Liver (tissue), 9 donors: Measurements from ENCODE around the gene INPP5F. TPM values are rescaled to one million over a fixed set of nuclear protein-coding genes. Genes with fewer than 3 reads are reported as not detected.

Experiments used
- DNase-seq: peaks from one replicate; pipeline ENCODE4 v3.0.0-alpha.2; 2017; ENCODE audit warnings: low spot score
- H3K27ac ChIP-seq, 2 donors: one replicate each; pipeline ENCODE4 v1.7.0; 2013; ENCODE audit warnings: inconsistent platforms in 2 of 2, low read length in 2 of 2, control low read depth in 1 of 2, low read depth in 1 of 2, mild to moderate bottlenecking in 1 of 2
- H3K27me3 ChIP-seq, 4 donors: one replicate each; pipeline versions ENCODE4 v1.6.1 to v1.7.0; 2013; ENCODE audit warnings: low read length in 3 of 4, inconsistent platforms in 1 of 4, mild to moderate bottlenecking in 1 of 4, moderate library complexity in 1 of 4; ENCODE audit not compliant: control insufficient read depth in 4 of 4, insufficient read depth in 4 of 4
- H3K36me3 ChIP-seq, 4 donors: one replicate each; pipeline versions ENCODE4 v1.6.1 to v1.7.0; 2013; ENCODE audit warnings: low read length in 3 of 4, mild to moderate bottlenecking in 3 of 4, low read depth in 1 of 4, moderate library complexity in 1 of 4; ENCODE audit not compliant: control insufficient read depth in 4 of 4, insufficient read depth in 3 of 4
- H3K4me1 ChIP-seq, 4 donors: one replicate each; pipeline versions ENCODE4 v1.6.1 to v1.7.0; 2013; ENCODE audit warnings: low read length in 3 of 4, mild to moderate bottlenecking in 3 of 4, moderate library complexity in 1 of 4; ENCODE audit not compliant: control insufficient read depth in 4 of 4, insufficient read depth in 4 of 4
- H3K4me3 ChIP-seq, 3 donors: one replicate each; pipeline versions ENCODE4 v1.6.1 to v1.7.0; 2013; ENCODE audit warnings: low read length in 3 of 3, control low read depth in 1 of 3, low read depth in 1 of 3, mild to moderate bottlenecking in 1 of 3
- H3K9ac ChIP-seq, 2 donors: one replicate each; pipeline ENCODE4 v1.7.0; 2013; ENCODE audit warnings: low read length in 2 of 2, mild to moderate bottlenecking in 2 of 2, moderate library complexity in 2 of 2, control low read depth in 1 of 2, low read depth in 1 of 2
- H3K9me3 ChIP-seq, 4 donors: one replicate each; pipeline versions ENCODE4 v1.6.1 to v1.7.0; 2013; ENCODE audit warnings: low read length in 3 of 4; ENCODE audit not compliant: control insufficient read depth in 4 of 4
- ATF3 ChIP-seq: IDR thresholded peaks from 2 replicates; pipeline ENCODE4 v1.6.1; 2016; ENCODE audit warnings: antibody characterized with exemption
- EGR1 ChIP-seq, 2 donors: IDR thresholded peaks; 2 replicates each; pipeline ENCODE4 v1.6.1; 2016 to 2018; ENCODE audit warnings: antibody characterized with exemption in 2 of 2, low read depth in 2 of 2
- FOXA2 ChIP-seq: IDR thresholded peaks from 2 replicates; pipeline ENCODE4 v1.6.1; 2016; ENCODE audit warnings: antibody characterized with exemption
- GABPA ChIP-seq, 2 donors: IDR thresholded peaks in 1 of 2; conservative IDR thresholded peaks in 1 of 2; 2 replicates each; pipeline ENCODE4 v1.6.1; 2016; ENCODE audit warnings: antibody characterized with exemption in 2 of 2, mild to moderate bottlenecking in 1 of 2, moderate library complexity in 1 of 2
- HNF4A ChIP-seq, 2 donors: conservative IDR thresholded peaks; 2 replicates each; pipeline ENCODE4 v1.6.1; 2016; ENCODE audit warnings: antibody characterized with exemption in 2 of 2, mild to moderate bottlenecking in 2 of 2
- HNF4G ChIP-seq: IDR thresholded peaks from 2 replicates; pipeline ENCODE4 v1.6.1; 2016; ENCODE audit warnings: antibody characterized with exemption
- JUND ChIP-seq, 2 donors: IDR thresholded peaks; 2 replicates each; pipeline ENCODE4 v1.6.1; 2016; ENCODE audit warnings: antibody characterized with exemption in 2 of 2
- NR2F2 ChIP-seq: IDR thresholded peaks from 2 replicates; pipeline ENCODE4 v1.6.1; 2016; ENCODE audit warnings: antibody characterized with exemption
- RAD21 ChIP-seq, 2 donors: IDR thresholded peaks; 2 replicates each; pipeline ENCODE4 v1.6.1; 2016; ENCODE audit warnings: antibody characterized with exemption in 2 of 2, mild to moderate bottlenecking in 2 of 2
- RXRA ChIP-seq, 2 donors: IDR thresholded peaks; 2 replicates each; pipeline ENCODE4 v1.6.1; 2017 to 2018; ENCODE audit warnings: antibody characterized with exemption in 2 of 2, mild to moderate bottlenecking in 1 of 2
- TAF1 ChIP-seq: conservative IDR thresholded peaks from 2 replicates; pipeline ENCODE4 v1.6.1; 2016; ENCODE audit warnings: antibody characterized with exemption, mild to moderate bottlenecking
- YY1 ChIP-seq: IDR thresholded peaks from 2 replicates; pipeline ENCODE4 v1.6.1; 2016; ENCODE audit warnings: antibody characterized with exemption, mild to moderate bottlenecking
- WGBS: extraction: QIAGEN DNeasy Blood & Tissue Kit; methylation state at CpG from one replicate; pipeline ENCODE4 v1.1.7; 2013; 5-methylcytosine and 5-hydroxymethylcytosine counted together
- polyA plus RNA-seq, 2 donors: library from polyadenylated mRNA; stranded (reverse) in 1 of 2; unstranded in 1 of 2; fragments of 200-250 nt in 1 of 2; fragments of >200 nt in 1 of 2; fragmentation: Nextera tagmentation in 1 of 2; extraction: Ambion mirVana in 1 of 2; gene quantifications; one replicate each; pipeline versions ENCODE4 v1.2.1 to v1.2.3, GENCODE V29; 2013 to 2015
- total RNA-seq, 2 donors: library from RNA; depleted of rRNA; stranded (reverse); fragments of >200 nt; gene quantifications; one replicate each; pipeline ENCODE4 v1.2.3, GENCODE V29; 2014
- TF ChIP-seq, protein P1 (sequence below): IDR thresholded peaks from 2 replicates; pipeline ENCODE4 v1.6.1; 2016; ENCODE audit warnings: antibody characterized with exemption, mild to moderate bottlenecking
- TF ChIP-seq, protein P2 (sequence below): fragments of 150-350 bp; IDR thresholded peaks from 2 replicates; pipeline ENCODE4 v1.5.1; 2017; ENCODE audit warnings: improper control_type of control experiment, low read depth, low read length; ENCODE audit not compliant: missing input control
- TF ChIP-seq, protein P3 (sequence below): IDR thresholded peaks from 2 replicates; pipeline ENCODE4 v1.6.1; 2016; ENCODE audit warnings: antibody characterized with exemption
- TF ChIP-seq, protein P4 (sequence below): IDR thresholded peaks from 2 replicates; pipeline ENCODE4 v1.6.1; 2016; ENCODE audit warnings: antibody characterized with exemption
- donor health status: healthy.
- donor health status: healthy.
- donor health status: healthy.
- donor health status: healthy.
- donor health status: healthy.

The INPP5F gene
- total and polyA plus RNA-seq, 4 donors, result 1.1 to 8.1 (median 2.1) TPM

DNA sequence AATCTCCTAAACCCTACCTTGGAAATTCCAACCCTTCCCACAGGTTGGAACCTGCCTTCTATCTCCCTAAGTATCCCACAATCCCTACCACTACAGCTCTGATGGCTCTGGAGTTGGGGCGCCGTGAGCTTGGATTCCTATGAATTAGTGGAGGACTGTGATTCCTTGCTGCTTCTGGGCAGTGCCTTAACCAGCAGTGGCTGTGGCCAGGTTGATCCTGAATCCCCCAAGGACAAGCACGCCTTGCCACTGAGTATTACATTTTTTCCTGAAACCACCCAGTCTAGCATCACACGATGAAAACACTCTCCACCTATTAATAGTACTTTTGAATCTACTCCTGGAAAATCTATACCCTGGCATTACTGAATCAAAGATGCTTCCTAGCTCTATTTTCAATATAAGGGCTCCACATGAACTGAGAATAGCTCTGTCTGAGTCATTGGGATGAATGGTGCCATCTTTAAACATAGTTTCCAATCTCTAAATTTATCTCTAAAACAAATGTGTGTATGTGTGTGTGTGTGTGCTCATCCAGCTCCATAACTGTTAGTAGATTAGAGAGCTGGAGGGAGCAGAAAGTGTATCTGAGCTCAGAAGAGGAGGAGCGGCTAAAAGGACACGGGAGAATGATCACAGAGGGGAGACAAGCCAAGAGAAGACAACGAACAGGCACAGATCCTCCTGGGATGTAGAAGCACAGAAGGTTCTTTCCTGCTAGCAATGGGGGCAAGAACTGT, 11.9 kb upstream of the INPP5F start:
- WGBS, result 84% methylated on average over 7 of the region's 7 CpGs
- H3K9ac ChIP-seq, result no peak overlapping the region
- H3K36me3 ChIP-seq, result no peaks in the 10 kb centered on the region
- DNase-seq, result no peak
- no peaks in the 10 kb centered on the region for H3K9me3 ChIP-seq
- H3K4me1 ChIP-seq, result no peaks in the 10 kb centered on the region
- TF ChIP-seq ATF3 (no peak), RXRA (IDR thresholded peaks at IDR 0.05) (no peak), GABPA (IDR thresholded peaks at IDR 0.05 in 1 of 2, conservative IDR thresholded peaks at IDR 0.05 in 1 of 2) (no peak), RAD21 (IDR thresholded peaks at IDR 0.05) (no peak), EGR1 (IDR thresholded peaks at IDR 0.05; ENCODE audit: low read depth in 2 of 2) (no peak), NR2F2 (no peak), HNF4A (conservative IDR thresholded peaks at IDR 0.05) (no peak), JUND (IDR thresholded peaks at IDR 0.05) (no peak), TAF1 (no peak), YY1 (no peak), HNF4G (no peak)
- TF ChIP-seq, protein P1, sequence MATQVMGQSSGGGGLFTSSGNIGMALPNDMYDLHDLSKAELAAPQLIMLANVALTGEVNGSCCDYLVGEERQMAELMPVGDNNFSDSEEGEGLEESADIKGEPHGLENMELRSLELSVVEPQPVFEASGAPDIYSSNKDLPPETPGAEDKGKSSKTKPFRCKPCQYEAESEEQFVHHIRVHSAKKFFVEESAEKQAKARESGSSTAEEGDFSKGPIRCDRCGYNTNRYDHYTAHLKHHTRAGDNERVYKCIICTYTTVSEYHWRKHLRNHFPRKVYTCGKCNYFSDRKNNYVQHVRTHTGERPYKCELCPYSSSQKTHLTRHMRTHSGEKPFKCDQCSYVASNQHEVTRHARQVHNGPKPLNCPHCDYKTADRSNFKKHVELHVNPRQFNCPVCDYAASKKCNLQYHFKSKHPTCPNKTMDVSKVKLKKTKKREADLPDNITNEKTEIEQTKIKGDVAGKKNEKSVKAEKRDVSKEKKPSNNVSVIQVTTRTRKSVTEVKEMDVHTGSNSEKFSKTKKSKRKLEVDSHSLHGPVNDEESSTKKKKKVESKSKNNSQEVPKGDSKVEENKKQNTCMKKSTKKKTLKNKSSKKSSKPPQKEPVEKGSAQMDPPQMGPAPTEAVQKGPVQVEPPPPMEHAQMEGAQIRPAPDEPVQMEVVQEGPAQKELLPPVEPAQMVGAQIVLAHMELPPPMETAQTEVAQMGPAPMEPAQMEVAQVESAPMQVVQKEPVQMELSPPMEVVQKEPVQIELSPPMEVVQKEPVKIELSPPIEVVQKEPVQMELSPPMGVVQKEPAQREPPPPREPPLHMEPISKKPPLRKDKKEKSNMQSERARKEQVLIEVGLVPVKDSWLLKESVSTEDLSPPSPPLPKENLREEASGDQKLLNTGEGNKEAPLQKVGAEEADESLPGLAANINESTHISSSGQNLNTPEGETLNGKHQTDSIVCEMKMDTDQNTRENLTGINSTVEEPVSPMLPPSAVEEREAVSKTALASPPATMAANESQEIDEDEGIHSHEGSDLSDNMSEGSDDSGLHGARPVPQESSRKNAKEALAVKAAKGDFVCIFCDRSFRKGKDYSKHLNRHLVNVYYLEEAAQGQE, result no peak
- TF ChIP-seq, protein P2, sequence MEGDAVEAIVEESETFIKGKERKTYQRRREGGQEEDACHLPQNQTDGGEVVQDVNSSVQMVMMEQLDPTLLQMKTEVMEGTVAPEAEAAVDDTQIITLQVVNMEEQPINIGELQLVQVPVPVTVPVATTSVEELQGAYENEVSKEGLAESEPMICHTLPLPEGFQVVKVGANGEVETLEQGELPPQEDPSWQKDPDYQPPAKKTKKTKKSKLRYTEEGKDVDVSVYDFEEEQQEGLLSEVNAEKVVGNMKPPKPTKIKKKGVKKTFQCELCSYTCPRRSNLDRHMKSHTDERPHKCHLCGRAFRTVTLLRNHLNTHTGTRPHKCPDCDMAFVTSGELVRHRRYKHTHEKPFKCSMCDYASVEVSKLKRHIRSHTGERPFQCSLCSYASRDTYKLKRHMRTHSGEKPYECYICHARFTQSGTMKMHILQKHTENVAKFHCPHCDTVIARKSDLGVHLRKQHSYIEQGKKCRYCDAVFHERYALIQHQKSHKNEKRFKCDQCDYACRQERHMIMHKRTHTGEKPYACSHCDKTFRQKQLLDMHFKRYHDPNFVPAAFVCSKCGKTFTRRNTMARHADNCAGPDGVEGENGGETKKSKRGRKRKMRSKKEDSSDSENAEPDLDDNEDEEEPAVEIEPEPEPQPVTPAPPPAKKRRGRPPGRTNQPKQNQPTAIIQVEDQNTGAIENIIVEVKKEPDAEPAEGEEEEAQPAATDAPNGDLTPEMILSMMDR, result no peak
- TF ChIP-seq, protein P3, sequence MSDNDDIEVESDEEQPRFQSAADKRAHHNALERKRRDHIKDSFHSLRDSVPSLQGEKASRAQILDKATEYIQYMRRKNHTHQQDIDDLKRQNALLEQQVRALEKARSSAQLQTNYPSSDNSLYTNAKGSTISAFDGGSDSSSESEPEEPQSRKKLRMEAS, result no peak
- TF ChIP-seq, protein P4, sequence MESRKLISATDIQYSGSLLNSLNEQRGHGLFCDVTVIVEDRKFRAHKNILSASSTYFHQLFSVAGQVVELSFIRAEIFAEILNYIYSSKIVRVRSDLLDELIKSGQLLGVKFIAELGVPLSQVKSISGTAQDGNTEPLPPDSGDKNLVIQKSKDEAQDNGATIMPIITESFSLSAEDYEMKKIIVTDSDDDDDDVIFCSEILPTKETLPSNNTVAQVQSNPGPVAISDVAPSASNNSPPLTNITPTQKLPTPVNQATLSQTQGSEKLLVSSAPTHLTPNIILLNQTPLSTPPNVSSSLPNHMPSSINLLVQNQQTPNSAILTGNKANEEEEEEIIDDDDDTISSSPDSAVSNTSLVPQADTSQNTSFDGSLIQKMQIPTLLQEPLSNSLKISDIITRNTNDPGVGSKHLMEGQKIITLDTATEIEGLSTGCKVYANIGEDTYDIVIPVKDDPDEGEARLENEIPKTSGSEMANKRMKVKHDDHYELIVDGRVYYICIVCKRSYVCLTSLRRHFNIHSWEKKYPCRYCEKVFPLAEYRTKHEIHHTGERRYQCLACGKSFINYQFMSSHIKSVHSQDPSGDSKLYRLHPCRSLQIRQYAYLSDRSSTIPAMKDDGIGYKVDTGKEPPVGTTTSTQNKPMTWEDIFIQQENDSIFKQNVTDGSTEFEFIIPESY, result no peak
- H3K4me3 ChIP-seq, result no peak overlapping the region
- H3K27ac ChIP-seq, result no peak overlapping the region
- H3K27me3 ChIP-seq, result no peaks in the 10 kb centered on the region

GRCh38 chr10:119714484-119714816, 11.4 kb upstream of the INPP5F start:
- no peak for DNase-seq
- Histone ChIP-seq H3K9ac (no peak overlapping the region), H3K27me3 (no peaks in the 10 kb centered on the region), H3K36me3 (no peaks in the 10 kb centered on the region), H3K27ac (no peak overlapping the region), H3K9me3 (no peaks in the 10 kb centered on the region), H3K4me3 (no peak overlapping the region), H3K4me1 (no peaks in the 10 kb centered on the region)
- WGBS, result 80% methylated on average over 2 of the region's 2 CpGs
- TF ChIP-seq, protein P1, result no peak
- TF ChIP-seq FOXA2 (no peak), TAF1 (no peak), JUND (IDR thresholded peaks at IDR 0.05) (no peak), ATF3 (no peak), RXRA (IDR thresholded peaks at IDR 0.05) (no peak)
